ENCODE results near the gene RETN.

RETN gene

DNA sequence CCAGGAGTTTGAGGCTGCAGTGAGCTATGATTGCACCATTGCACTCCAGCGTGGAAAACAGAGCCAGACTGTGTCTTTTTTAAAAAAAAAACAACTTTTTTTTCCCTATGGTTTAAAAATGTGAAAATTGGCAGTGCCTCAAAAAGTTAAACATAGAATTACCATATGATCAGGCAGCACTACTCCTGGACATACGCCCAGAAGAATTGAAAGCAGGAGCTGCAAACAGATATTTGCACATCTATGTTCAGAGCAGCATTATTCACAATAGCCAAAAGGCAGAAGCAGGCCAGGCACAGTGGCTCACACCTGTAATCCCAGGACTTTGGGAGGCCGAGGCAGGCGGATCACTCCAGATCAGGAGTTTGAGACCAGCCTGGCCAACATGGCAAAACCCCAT lies 3.8 kb upstream of the RETN start:
- no peaks in the 10 kb centered on the region for H3K9me2 ChIP-seq (replicated peaks; ENCODE audit: control insufficient read depth, low read length)
- no peak overlapping the region for H3K4me3 ChIP-seq (ENCODE audit: low read length)
- H3K79me2 ChIP-seq (ENCODE audit: control insufficient read depth, low read length): no peaks in the 10 kb centered on the region
- H3K4me2 ChIP-seq (ENCODE audit: low read length): no peak overlapping the region
- no peaks in the 10 kb centered on the region for H4K20me1 ChIP-seq (ENCODE audit: control insufficient read depth, insufficient read depth, low read depth, low read length)
- H3K27ac ChIP-seq (ENCODE audit: low read depth, low read length): no peak overlapping the region
- no peak for TF ChIP-seq EZH2phosphoT487 (IDR thresholded peaks at IDR 0.05; ENCODE audit: borderline replicate concordance, low read length)
- TF ChIP-seq, protein P1, sequence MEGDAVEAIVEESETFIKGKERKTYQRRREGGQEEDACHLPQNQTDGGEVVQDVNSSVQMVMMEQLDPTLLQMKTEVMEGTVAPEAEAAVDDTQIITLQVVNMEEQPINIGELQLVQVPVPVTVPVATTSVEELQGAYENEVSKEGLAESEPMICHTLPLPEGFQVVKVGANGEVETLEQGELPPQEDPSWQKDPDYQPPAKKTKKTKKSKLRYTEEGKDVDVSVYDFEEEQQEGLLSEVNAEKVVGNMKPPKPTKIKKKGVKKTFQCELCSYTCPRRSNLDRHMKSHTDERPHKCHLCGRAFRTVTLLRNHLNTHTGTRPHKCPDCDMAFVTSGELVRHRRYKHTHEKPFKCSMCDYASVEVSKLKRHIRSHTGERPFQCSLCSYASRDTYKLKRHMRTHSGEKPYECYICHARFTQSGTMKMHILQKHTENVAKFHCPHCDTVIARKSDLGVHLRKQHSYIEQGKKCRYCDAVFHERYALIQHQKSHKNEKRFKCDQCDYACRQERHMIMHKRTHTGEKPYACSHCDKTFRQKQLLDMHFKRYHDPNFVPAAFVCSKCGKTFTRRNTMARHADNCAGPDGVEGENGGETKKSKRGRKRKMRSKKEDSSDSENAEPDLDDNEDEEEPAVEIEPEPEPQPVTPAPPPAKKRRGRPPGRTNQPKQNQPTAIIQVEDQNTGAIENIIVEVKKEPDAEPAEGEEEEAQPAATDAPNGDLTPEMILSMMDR (IDR thresholded peaks at IDR 0.05; ENCODE audit: low read depth, low read length, poor library complexity, severe bottlenecking): no peak
- no peaks in the 10 kb centered on the region; the same call in 1 of the 2 replicates for H3K27me3 ChIP-seq (ENCODE audit: control insufficient read depth, low read length)
- no peaks in the 10 kb centered on the region for H3K4me1 ChIP-seq (ENCODE audit: control insufficient read depth, low read length)
- no peaks in the 10 kb centered on the region for H3K9me3 ChIP-seq (ENCODE audit: control insufficient read depth, insufficient read depth, low read length)
- no peaks in the 10 kb centered on the region for H3K36me3 ChIP-seq (ENCODE audit: control insufficient read depth, low read length)
- H3F3A ChIP-seq (ENCODE audit: control insufficient read depth, insufficient read depth): no peaks in the 10 kb centered on the region

DNA sequence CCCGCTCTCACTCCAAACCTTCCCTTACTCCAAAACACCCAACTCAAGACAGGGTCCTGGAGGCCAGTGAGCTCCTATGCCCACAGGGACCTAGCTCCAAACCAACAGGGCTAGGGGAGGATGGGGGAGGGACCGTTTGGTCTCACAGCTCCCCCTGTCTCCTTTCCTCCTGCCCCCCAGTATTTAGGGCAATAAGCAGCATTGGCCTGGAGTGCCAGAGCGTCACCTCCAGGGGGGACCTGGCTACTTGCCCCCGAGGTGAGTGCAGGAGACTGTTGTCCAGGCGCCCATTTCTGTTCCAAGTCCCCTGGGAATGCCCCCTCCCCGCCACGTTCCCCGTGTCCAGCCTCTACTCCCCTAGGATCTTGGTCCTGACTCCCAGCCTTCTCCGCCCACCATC lies 792 bp downstream of the RETN start:
- no peak overlapping the region for H3K4me2 ChIP-seq (ENCODE audit: low read length)
- H3F3A ChIP-seq (ENCODE audit: control insufficient read depth, insufficient read depth): no peaks in the 10 kb centered on the region
- H3K79me2 ChIP-seq (ENCODE audit: control insufficient read depth, low read length): no peaks in the 10 kb centered on the region
- H3K27me3 ChIP-seq (ENCODE audit: control insufficient read depth, low read length): peaks cover 5% of the 10 kb centered on the region
- no peak overlapping the region for H3K4me3 ChIP-seq (ENCODE audit: low read length)
- peaks cover 9% of the 10 kb centered on the region for H3K4me1 ChIP-seq (ENCODE audit: control insufficient read depth, low read length)
- peaks cover 7% of the 10 kb centered on the region; the same call in 1 of the 2 replicates for H3K9me3 ChIP-seq (ENCODE audit: control insufficient read depth, insufficient read depth, low read length)
- no peak overlapping the region for H3K27ac ChIP-seq (ENCODE audit: low read depth, low read length)
- H3K36me3 ChIP-seq (ENCODE audit: control insufficient read depth, low read length): no peaks in the 10 kb centered on the region
- no peaks in the 10 kb centered on the region for H4K20me1 ChIP-seq (ENCODE audit: control insufficient read depth, insufficient read depth, low read depth, low read length)
- TF ChIP-seq, protein P1 (IDR thresholded peaks at IDR 0.05; ENCODE audit: low read depth, low read length, poor library complexity, severe bottlenecking): no peak
- H3K9me2 ChIP-seq (replicated peaks; ENCODE audit: control insufficient read depth, low read length): no peaks in the 10 kb centered on the region

DNA sequence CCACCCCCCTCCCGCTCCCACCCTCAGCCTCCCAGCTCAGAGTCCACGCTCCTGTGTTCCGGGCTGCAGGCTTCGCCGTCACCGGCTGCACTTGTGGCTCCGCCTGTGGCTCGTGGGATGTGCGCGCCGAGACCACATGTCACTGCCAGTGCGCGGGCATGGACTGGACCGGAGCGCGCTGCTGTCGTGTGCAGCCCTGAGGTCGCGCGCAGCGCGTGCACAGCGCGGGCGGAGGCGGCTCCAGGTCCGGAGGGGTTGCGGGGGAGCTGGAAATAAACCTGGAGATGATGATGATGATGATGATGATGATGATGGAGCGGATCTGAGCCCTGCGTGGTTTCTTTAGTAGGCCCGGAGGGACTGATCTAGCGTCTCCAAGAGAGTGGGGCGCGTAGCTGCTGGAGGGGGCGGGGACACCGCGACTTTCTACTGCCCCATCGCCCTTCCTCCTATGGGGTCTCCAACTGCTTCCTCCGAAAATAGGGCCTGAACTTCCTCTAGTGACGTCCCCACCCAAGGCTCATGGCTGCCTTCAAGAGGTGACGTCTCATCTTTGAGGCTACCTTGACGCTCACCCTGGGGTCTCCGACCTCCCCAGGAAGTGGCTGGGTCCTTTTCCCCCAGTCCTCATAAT lies 1.4 kb downstream of the RETN start:
- no peaks in the 10 kb centered on the region for H3K9me2 ChIP-seq (replicated peaks; ENCODE audit: control insufficient read depth, low read length)
- H3K4me2 ChIP-seq (ENCODE audit: low read length): peak overlapping the region; percentile 30; the same call in 1 of the 2 replicates
- no peak overlapping the region for H3K4me3 ChIP-seq (ENCODE audit: low read length)
- TF ChIP-seq, protein P1 (IDR thresholded peaks at IDR 0.05; ENCODE audit: low read depth, low read length, poor library complexity, severe bottlenecking): no peak
- TF ChIP-seq EZH2phosphoT487 (IDR thresholded peaks at IDR 0.05; ENCODE audit: borderline replicate concordance, low read length): no peak
- H3K9me3 ChIP-seq (ENCODE audit: control insufficient read depth, insufficient read depth, low read length): peaks cover 7% of the 10 kb centered on the region; the same call in 1 of the 2 replicates
- peaks cover 12% of the 10 kb centered on the region for H3K4me1 ChIP-seq (ENCODE audit: control insufficient read depth, low read length)
- no peaks in the 10 kb centered on the region for H4K20me1 ChIP-seq (ENCODE audit: control insufficient read depth, insufficient read depth, low read depth, low read length)
- H3K27me3 ChIP-seq (ENCODE audit: control insufficient read depth, low read length): peaks cover 5% of the 10 kb centered on the region
- H3K27ac ChIP-seq (ENCODE audit: low read depth, low read length): no peak overlapping the region
- no peaks in the 10 kb centered on the region for H3F3A ChIP-seq (ENCODE audit: control insufficient read depth, insufficient read depth)
- H3K79me2 ChIP-seq (ENCODE audit: control insufficient read depth, low read length): no peaks in the 10 kb centered on the region
- H3K36me3 ChIP-seq (ENCODE audit: control insufficient read depth, low read length): no peaks in the 10 kb centered on the region
